Liver (tissue), 9 donors: ENCODE data around the gene CLN5. TPM values are rescaled to one million over a fixed set of nuclear protein-coding genes. Genes with fewer than 3 reads are reported as not detected.
"Not testable (repeated sequence)": the region's sequence is repeated elsewhere in the genome, so short reads cannot be mapped to it uniquely, and the experiment has no call there.

Experiments
- DNase-seq: peaks from one replicate; pipeline ENCODE4 v3.0.0-alpha.2; 2017; ENCODE audit warnings: low spot score
- H3K27ac ChIP-seq, 2 donors: one replicate each; pipeline ENCODE4 v1.7.0; 2013; ENCODE audit warnings: inconsistent platforms in 2 of 2, low read length in 2 of 2, control low read depth in 1 of 2, low read depth in 1 of 2, mild to moderate bottlenecking in 1 of 2
- H3K27me3 ChIP-seq, 4 donors: one replicate each; pipeline versions ENCODE4 v1.6.1 to v1.7.0; 2013; ENCODE audit warnings: low read length in 3 of 4, inconsistent platforms in 1 of 4, mild to moderate bottlenecking in 1 of 4, moderate library complexity in 1 of 4; ENCODE audit not compliant: control insufficient read depth in 4 of 4, insufficient read depth in 4 of 4
- H3K36me3 ChIP-seq, 4 donors: one replicate each; pipeline versions ENCODE4 v1.6.1 to v1.7.0; 2013; ENCODE audit warnings: low read length in 3 of 4, mild to moderate bottlenecking in 3 of 4, low read depth in 1 of 4, moderate library complexity in 1 of 4; ENCODE audit not compliant: control insufficient read depth in 4 of 4, insufficient read depth in 3 of 4
- H3K4me1 ChIP-seq, 4 donors: one replicate each; pipeline versions ENCODE4 v1.6.1 to v1.7.0; 2013; ENCODE audit warnings: low read length in 3 of 4, mild to moderate bottlenecking in 3 of 4, moderate library complexity in 1 of 4; ENCODE audit not compliant: control insufficient read depth in 4 of 4, insufficient read depth in 4 of 4
- H3K4me3 ChIP-seq, 3 donors: one replicate each; pipeline versions ENCODE4 v1.6.1 to v1.7.0; 2013; ENCODE audit warnings: low read length in 3 of 3, control low read depth in 1 of 3, low read depth in 1 of 3, mild to moderate bottlenecking in 1 of 3
- H3K9ac ChIP-seq, 2 donors: one replicate each; pipeline ENCODE4 v1.7.0; 2013; ENCODE audit warnings: low read length in 2 of 2, mild to moderate bottlenecking in 2 of 2, moderate library complexity in 2 of 2, control low read depth in 1 of 2, low read depth in 1 of 2
- H3K9me3 ChIP-seq, 4 donors: one replicate each; pipeline versions ENCODE4 v1.6.1 to v1.7.0; 2013; ENCODE audit warnings: low read length in 3 of 4; ENCODE audit not compliant: control insufficient read depth in 4 of 4
- CTCF ChIP-seq: fragments of 150-350 bp; IDR thresholded peaks from 2 replicates; pipeline ENCODE4 v1.5.1; 2017; ENCODE audit warnings: improper control_type of control experiment, low read depth, low read length; ENCODE audit not compliant: missing input control
- EGR1 ChIP-seq, 2 donors: IDR thresholded peaks; 2 replicates each; pipeline ENCODE4 v1.6.1; 2016 to 2018; ENCODE audit warnings: antibody characterized with exemption in 2 of 2, low read depth in 2 of 2
- FOXA1 ChIP-seq: IDR thresholded peaks from 2 replicates; pipeline ENCODE4 v1.6.1; 2016; ENCODE audit warnings: antibody characterized with exemption
- GABPA ChIP-seq, 2 donors: IDR thresholded peaks in 1 of 2; conservative IDR thresholded peaks in 1 of 2; 2 replicates each; pipeline ENCODE4 v1.6.1; 2016; ENCODE audit warnings: antibody characterized with exemption in 2 of 2, mild to moderate bottlenecking in 1 of 2, moderate library complexity in 1 of 2
- HNF4A ChIP-seq, 2 donors: conservative IDR thresholded peaks; 2 replicates each; pipeline ENCODE4 v1.6.1; 2016; ENCODE audit warnings: antibody characterized with exemption in 2 of 2, mild to moderate bottlenecking in 2 of 2
- JUND ChIP-seq, 2 donors: IDR thresholded peaks; 2 replicates each; pipeline ENCODE4 v1.6.1; 2016; ENCODE audit warnings: antibody characterized with exemption in 2 of 2
- MAX ChIP-seq: IDR thresholded peaks from 2 replicates; pipeline ENCODE4 v1.6.1; 2016; ENCODE audit warnings: antibody characterized with exemption
- NR2F2 ChIP-seq: IDR thresholded peaks from 2 replicates; pipeline ENCODE4 v1.6.1; 2016; ENCODE audit warnings: antibody characterized with exemption
- RXRA ChIP-seq, 2 donors: IDR thresholded peaks; 2 replicates each; pipeline ENCODE4 v1.6.1; 2017 to 2018; ENCODE audit warnings: antibody characterized with exemption in 2 of 2, mild to moderate bottlenecking in 1 of 2
- SP1 ChIP-seq: IDR thresholded peaks from 2 replicates; pipeline ENCODE4 v1.6.1; 2018; ENCODE audit warnings: antibody characterized with exemption, mild to moderate bottlenecking
- TAF1 ChIP-seq: conservative IDR thresholded peaks from 2 replicates; pipeline ENCODE4 v1.6.1; 2016; ENCODE audit warnings: antibody characterized with exemption, mild to moderate bottlenecking
- YY1 ChIP-seq: IDR thresholded peaks from 2 replicates; pipeline ENCODE4 v1.6.1; 2016; ENCODE audit warnings: antibody characterized with exemption, mild to moderate bottlenecking
- ZBTB33 ChIP-seq: IDR thresholded peaks from 2 replicates; pipeline ENCODE4 v1.6.1; 2016; ENCODE audit warnings: antibody characterized with exemption
- WGBS: extraction: QIAGEN DNeasy Blood & Tissue Kit; methylation state at CpG from one replicate; pipeline ENCODE4 v1.1.7; 2013; 5-methylcytosine and 5-hydroxymethylcytosine counted together
- polyA plus RNA-seq, 2 donors: library from polyadenylated mRNA; stranded (reverse) in 1 of 2; unstranded in 1 of 2; fragments of 200-250 nt in 1 of 2; fragments of >200 nt in 1 of 2; fragmentation: Nextera tagmentation in 1 of 2; extraction: Ambion mirVana in 1 of 2; gene quantifications; one replicate each; pipeline versions ENCODE4 v1.2.1 to v1.2.3, GENCODE V29; 2013 to 2015
- total RNA-seq, 2 donors: library from RNA; depleted of rRNA; stranded (reverse); fragments of >200 nt; gene quantifications; one replicate each; pipeline ENCODE4 v1.2.3, GENCODE V29; 2014
- donor health status: healthy.
- donor health status: healthy.
- donor health status: healthy.
- donor health status: healthy.
- donor health status: healthy.

CLN5 gene
- total and polyA plus RNA-seq, 4 donors = 11.6 to 18.2 (median 14.8) TPM

GRCh38 chr13:76955661-76956060 is 36.2 kb upstream of the CLN5 start:
- H3K27ac ChIP-seq = no peak overlapping the region
- no peaks in the 10 kb centered on the region for H3K36me3 ChIP-seq
- H3K4me3 ChIP-seq = no peak overlapping the region
- no peak for DNase-seq
- peaks cover 5 to 9% (median 7%) of the 10 kb centered on the region in 4 donors for H3K9me3 ChIP-seq
- 91% methylated on average over 5 of the region's 5 CpGs for WGBS
- no peaks in the 10 kb centered on the region for H3K27me3 ChIP-seq
- TF ChIP-seq ZBTB33 = no peak
- no peak for TF ChIP-seq NR2F2
- TF ChIP-seq SP1 = no peak
- TF ChIP-seq JUND (IDR thresholded peaks at IDR 0.05) = no peak
- TF ChIP-seq RXRA (IDR thresholded peaks at IDR 0.05) = no peak
- TF ChIP-seq EGR1 (IDR thresholded peaks at IDR 0.05; ENCODE audit: low read depth in 2 of 2) = no peak
- TF ChIP-seq HNF4A (conservative IDR thresholded peaks at IDR 0.05) = no peak
- TF ChIP-seq CTCF = no peak
- TF ChIP-seq YY1 = no peak
- TF ChIP-seq FOXA1 = no peak
- no peak for TF ChIP-seq TAF1
- no peaks in the 10 kb centered on the region for H3K4me1 ChIP-seq
- H3K9ac ChIP-seq = no peak overlapping the region

GRCh38 chr13:76958841-76959432 is 32.9 kb upstream of the CLN5 start:
- Histone ChIP-seq H3K36me3 (no peaks in the 10 kb centered on the region), H3K9me3 (peaks cover 5 to 9% (median 7%) of the 10 kb centered on the region in 4 donors), H3K4me3 (no peak overlapping the region), H3K4me1 (no peaks in the 10 kb centered on the region), H3K9ac (no peak overlapping the region), H3K27me3 (no peaks in the 10 kb centered on the region), H3K27ac (no peak overlapping the region)
- 60% methylated on average over 4 of the region's 4 CpGs for WGBS
- no peak for DNase-seq
- TF ChIP-seq NR2F2 (no peak), SP1 (no peak), MAX (no peak), GABPA (IDR thresholded peaks at IDR 0.05 in 1 of 2, conservative IDR thresholded peaks at IDR 0.05 in 1 of 2) (no peak), EGR1 (IDR thresholded peaks at IDR 0.05; ENCODE audit: low read depth in 2 of 2) (no peak), CTCF (no peak), HNF4A (conservative IDR thresholded peaks at IDR 0.05) (no peak)

GRCh38 chr13:76959734-76960133 is 32.1 kb upstream of the CLN5 start:
- H3K9ac ChIP-seq, H3K4me1 ChIP-seq, H3K27me3 ChIP-seq, H3K36me3 ChIP-seq, H3K4me3 ChIP-seq, DNase-seq, H3K9me3 ChIP-seq, H3K27ac ChIP-seq: not testable (repeated sequence)
